Activated naive CD8-positive, alpha-beta T cell treated with anti-CD3 and anti-CD28 coated beads, Interleukin-2, amount 10 ng/mL, durations not matched to agents 7 days and 5 days (primary cell): Measurements from ENCODE around the gene SETD4. TPM values are rescaled to one million over a fixed set of nuclear protein-coding genes. Genes with fewer than 3 reads are reported as not detected.
A peak's percentile ranks its signal among the peaks of the same experiment; 100 is the strongest.

Experiments used
- ATAC-seq: fragments of 150-1000 bp; cut with Tn5 transposase; one replicate; pipeline ENCODE4 v1.10.0; 2021; ENCODE audit warnings: low read depth, moderate library complexity
- POLR2A ChIA-PET: fragments of 350-600 bp; sonication (Branson Sonifier 250); formaldehyde crosslinking; loops from one replicate; lab custom pipeline; 2021; ENCODE audit warnings: antibody characterized with exemption; lab: Charles Lee
- DNase-seq: peaks from one replicate; pipeline ENCODE4 v3.0.0; 2021
- H3K27ac Mint-ChIP-seq: one replicate; pipeline ENCODE4 v1.8.0; 2022; ENCODE audit warnings: mild to moderate bottlenecking, mixed read lengths
- H3K27me3 Mint-ChIP-seq: one replicate; pipeline ENCODE4 v1.8.0; 2022; ENCODE audit warnings: mild to moderate bottlenecking, moderate library complexity, mixed read lengths
- H3K36me3 Mint-ChIP-seq: one replicate; pipeline ENCODE4 v1.8.0; 2021; ENCODE audit warnings: mild to moderate bottlenecking, mixed read lengths
- H3K4me1 Mint-ChIP-seq: one replicate; pipeline ENCODE4 v1.8.0; 2021; ENCODE audit warnings: mixed read lengths
- H3K4me3 Mint-ChIP-seq: one replicate; pipeline ENCODE4 v1.8.0; 2022; ENCODE audit warnings: mild to moderate bottlenecking, moderate library complexity, mixed read lengths
- H3K9me3 Mint-ChIP-seq: one replicate; pipeline ENCODE4 v1.8.0; 2021; ENCODE audit warnings: mixed read lengths
- total RNA-seq, 2 experiments: library from RNA; stranded (reverse); gene quantifications; one replicate each; pipeline ENCODE4 v1.2.3, GENCODE V29; 2021

The SETD4 gene
- total RNA-seq, 2 experiments from 2014 or later = 20.5 to 29.7 TPM

DNA sequence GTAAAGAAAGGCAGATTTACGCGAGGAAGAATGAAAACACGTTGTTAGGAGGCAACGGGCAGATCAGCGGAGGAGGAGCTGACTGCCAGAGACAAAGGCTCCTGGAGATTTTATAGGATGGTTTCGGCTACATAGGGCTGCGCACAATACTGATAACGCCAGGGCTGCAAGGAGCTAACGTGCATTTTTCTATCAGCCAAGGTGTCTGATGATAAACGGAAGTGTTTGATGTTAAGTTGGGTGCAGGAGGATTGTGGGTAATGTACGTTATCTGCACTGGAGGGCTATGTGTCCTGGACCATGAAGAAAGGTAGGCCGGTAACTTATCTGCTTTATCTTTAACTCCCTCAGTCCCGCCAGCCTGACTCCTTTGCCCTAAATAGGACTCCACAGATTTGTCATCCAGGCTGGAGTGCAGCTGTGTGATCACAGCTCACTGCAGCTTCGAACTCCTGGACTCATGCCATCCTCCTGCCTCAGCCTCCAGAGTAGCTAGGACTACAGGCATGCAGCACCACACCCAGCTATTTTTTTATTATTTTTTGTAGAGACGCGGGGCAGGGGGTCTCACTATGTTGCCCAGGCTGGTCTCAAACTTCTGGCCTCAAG, 29.6 kb downstream of the SETD4 start:
- no peak overlapping the region for H3K4me3 Mint-ChIP-seq
- no peaks in the 10 kb centered on the region for H3K27me3 Mint-ChIP-seq
- peaks cover 3% of the 10 kb centered on the region for H3K36me3 Mint-ChIP-seq
- no peak overlapping the region for H3K27ac Mint-ChIP-seq
- no peak for DNase-seq
- peaks cover 5% of the 10 kb centered on the region for H3K4me1 Mint-ChIP-seq
- ATAC-seq = no peak
- H3K9me3 Mint-ChIP-seq = no peaks in the 10 kb centered on the region
- POLR2A ChIA-PET = interaction anchor here (0.7 kb wide), 1 partner anchor 59 kb away, joined by 3 read pairs; no protein-coding TSS in a partner anchor

DNA sequence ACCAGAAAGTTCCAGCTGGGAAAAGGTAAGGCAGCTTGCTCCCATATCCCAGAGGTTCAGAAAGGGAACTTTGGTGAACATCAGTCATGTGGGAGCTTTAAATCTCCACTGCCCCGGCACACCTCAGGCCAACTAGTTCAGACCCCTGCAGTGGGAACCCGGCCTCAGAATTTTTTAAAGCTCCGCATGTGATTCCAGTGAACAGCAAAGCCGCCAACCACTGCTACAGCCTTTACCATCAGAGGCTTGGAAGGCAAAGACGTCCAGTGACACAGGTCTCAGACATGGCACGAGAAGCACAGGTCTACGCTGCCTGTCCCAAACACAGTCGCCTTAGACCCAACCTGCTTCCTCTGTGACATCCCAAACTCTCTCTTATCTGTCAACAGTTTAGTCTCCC, 31.0 kb downstream of the SETD4 start:
- Mint-ChIP-seq H3K36me3 (no peaks in the 10 kb centered on the region), H3K9me3 (no peaks in the 10 kb centered on the region), H3K27ac (no peak overlapping the region), H3K4me1 (peaks cover 5% of the 10 kb centered on the region), H3K27me3 (no peaks in the 10 kb centered on the region), H3K4me3 (no peak overlapping the region)
- DNase-seq (no peak), ATAC-seq (no peak)
- POLR2A ChIA-PET = interaction anchor here (0.6 kb wide), 1 partner anchor 208 kb away, joined by 3 read pairs; no protein-coding TSS in a partner anchor

GRCh38 chr21:36028127-36029069, 31.9 kb downstream of the SETD4 start:
- Mint-ChIP-seq H3K27me3 (no peaks in the 10 kb centered on the region), H3K36me3 (no peaks in the 10 kb centered on the region), H3K4me1 (peaks cover 5% of the 10 kb centered on the region), H3K9me3 (no peaks in the 10 kb centered on the region), H3K4me3 (no peak overlapping the region), H3K27ac (no peak overlapping the region)
- peak; percentile 85 for ATAC-seq
- POLR2A ChIA-PET = no interaction called here
- peak; percentile 68 for DNase-seq

DNA sequence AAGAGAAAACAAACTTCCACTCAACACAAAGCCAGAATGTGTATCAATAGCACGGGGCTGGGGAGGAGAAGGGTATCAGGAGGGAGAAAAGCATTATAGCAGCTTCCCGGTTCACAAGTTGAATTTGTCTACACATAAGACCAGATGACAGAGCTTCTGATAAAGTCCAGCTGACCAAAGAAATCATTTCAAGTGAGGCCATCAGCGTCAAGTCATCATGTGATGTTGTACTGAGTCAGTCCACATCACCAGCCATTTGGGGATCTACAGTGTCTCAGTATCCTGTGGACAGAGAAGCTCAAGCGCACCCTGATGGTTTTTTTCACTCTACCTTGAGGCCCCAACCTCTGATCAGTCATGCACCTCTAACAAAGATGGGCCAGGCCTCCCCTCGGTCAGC, 33.0 kb downstream of the SETD4 start:
- no peaks in the 10 kb centered on the region for H3K36me3 Mint-ChIP-seq
- POLR2A ChIA-PET = no interaction called here
- no peaks in the 10 kb centered on the region for H3K27me3 Mint-ChIP-seq
- H3K9me3 Mint-ChIP-seq = no peaks in the 10 kb centered on the region
- DNase-seq (no peak), ATAC-seq (no peak)
- H3K4me1 Mint-ChIP-seq = peaks cover 5% of the 10 kb centered on the region
- no peak overlapping the region for H3K27ac Mint-ChIP-seq
- no peak overlapping the region for H3K4me3 Mint-ChIP-seq

GRCh38 chr21:36024782-36025181, 35.5 kb downstream of the SETD4 start:
- Mint-ChIP-seq H3K4me1 (peaks cover 5% of the 10 kb centered on the region), H3K4me3 (no peak overlapping the region), H3K36me3 (no peaks in the 10 kb centered on the region), H3K27ac (no peak overlapping the region), H3K9me3 (no peaks in the 10 kb centered on the region), H3K27me3 (no peaks in the 10 kb centered on the region)
- POLR2A ChIA-PET = no interaction called here
- no peak for DNase-seq
- ATAC-seq = no peak

DNA sequence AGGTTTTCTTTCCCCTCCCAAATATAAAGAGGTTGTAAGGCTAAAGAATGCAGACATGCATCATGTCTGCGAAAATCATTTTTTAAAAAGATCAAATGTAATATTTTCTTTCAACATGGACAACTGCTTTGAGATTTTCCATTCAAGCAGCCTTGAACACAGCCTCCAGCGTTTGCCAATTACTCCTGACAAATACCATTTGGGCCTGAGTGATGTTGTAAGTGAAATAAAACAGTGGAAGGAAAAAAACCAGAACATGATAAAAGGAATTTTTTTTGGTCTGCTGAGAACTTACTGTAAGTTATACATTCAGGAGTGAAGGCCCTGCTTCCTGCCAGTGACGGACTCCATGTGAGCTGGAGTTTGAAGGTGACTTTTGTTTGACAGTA, 37.2 kb downstream of the SETD4 start:
- Mint-ChIP-seq H3K9me3 (no peaks in the 10 kb centered on the region), H3K27me3 (no peaks in the 10 kb centered on the region), H3K36me3 (no peaks in the 10 kb centered on the region), H3K4me3 (no peak overlapping the region), H3K4me1 (no peaks in the 10 kb centered on the region), H3K27ac (no peak overlapping the region)
- ATAC-seq (no peak), DNase-seq (no peak)
- POLR2A ChIA-PET = no interaction called here

DNA sequence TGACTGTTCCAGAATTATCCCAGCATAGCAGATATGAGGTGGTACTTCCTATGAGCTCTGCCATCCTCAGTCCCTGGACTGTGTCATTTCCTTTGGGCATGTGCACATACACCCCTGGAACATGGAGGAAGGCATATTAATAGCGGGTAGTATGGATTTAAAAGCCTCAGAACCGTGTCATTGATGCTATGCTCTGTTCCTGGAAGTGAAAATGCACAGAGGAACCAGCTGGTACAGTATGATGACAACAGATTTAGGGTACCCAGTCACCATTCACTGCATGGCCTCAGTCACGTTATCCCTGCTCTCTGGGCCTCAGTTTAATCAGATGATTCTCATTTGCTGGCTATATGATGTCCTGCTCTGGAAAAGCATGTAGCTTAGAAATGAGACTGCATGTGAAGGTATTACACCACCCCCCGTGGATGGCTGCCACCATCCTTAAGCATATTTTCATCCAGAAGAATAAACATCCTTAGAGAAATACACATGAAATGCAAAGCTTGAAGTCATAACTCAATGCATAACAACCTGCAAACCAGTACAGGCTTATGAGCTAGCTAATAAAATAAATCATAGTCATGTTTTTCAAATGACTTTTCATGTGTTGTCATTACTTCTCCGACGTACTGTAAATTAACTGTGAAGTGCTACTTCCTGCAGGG, 37.8 kb downstream of the SETD4 start:
- H3K9me3 Mint-ChIP-seq = no peaks in the 10 kb centered on the region
- no peak overlapping the region for H3K4me3 Mint-ChIP-seq
- no peaks in the 10 kb centered on the region for H3K36me3 Mint-ChIP-seq
- ATAC-seq = no peak
- no peaks in the 10 kb centered on the region for H3K27me3 Mint-ChIP-seq
- no peak for DNase-seq
- no peaks in the 10 kb centered on the region for H3K4me1 Mint-ChIP-seq
- POLR2A ChIA-PET = no interaction called here
- H3K27ac Mint-ChIP-seq = no peak overlapping the region

DNA sequence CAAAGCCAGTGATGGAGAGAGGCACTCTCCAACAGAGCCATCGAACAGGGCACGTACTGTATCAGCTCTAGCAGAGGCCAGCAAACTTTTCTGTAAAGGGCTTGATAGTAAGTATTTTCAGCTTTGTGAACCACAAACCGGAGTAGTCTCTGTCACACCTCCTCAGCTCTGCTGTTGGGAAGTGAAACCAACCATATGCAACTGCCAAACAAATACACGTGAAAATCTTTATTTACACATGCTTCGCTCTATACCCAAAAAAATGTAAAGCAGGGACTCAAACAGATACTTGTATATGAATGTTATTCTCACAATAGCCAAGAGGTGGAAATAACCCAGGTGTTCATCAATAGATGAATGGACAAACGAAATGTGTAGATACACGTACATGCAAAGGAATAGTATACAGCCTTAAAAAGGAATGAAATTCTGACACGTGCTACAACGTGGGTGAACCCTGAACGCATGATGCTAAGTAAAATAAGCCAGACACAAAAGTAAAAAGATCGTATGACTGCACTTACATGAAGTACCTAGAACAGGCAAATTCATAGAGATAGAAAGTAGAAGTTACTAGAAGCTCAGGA, 39.0 kb downstream of the SETD4 start:
- ATAC-seq (no peak), DNase-seq (no peak)
- H3K27ac Mint-ChIP-seq = no peak overlapping the region
- H3K9me3 Mint-ChIP-seq = no peaks in the 10 kb centered on the region
- POLR2A ChIA-PET = no interaction called here
- no peak overlapping the region for H3K4me3 Mint-ChIP-seq
- no peaks in the 10 kb centered on the region for H3K27me3 Mint-ChIP-seq
- H3K4me1 Mint-ChIP-seq = no peaks in the 10 kb centered on the region
- no peaks in the 10 kb centered on the region for H3K36me3 Mint-ChIP-seq

- Mint-ChIP-seq H3K9me3 (no peaks in the 10 kb centered on the region), H3K27me3 (peaks cover 8% of the 10 kb centered on the region), H3K4me1 (no peaks in the 10 kb centered on the region), H3K4me3 (no peak overlapping the region), H3K27ac (no peak overlapping the region), H3K36me3 (no peaks in the 10 kb centered on the region)
- ATAC-seq (no peak), DNase-seq (no peak)
- POLR2A ChIA-PET = no interaction called here
Measured at GRCh38 chr21:36015045-36015444, 45.3 kb downstream of the SETD4 start.

GRCh38 chr21:36010801-36011200, 49.5 kb downstream of the SETD4 start:
- POLR2A ChIA-PET = no interaction called here
- Mint-ChIP-seq H3K27me3 (peaks cover 16% of the 10 kb centered on the region), H3K27ac (no peak overlapping the region), H3K9me3 (no peaks in the 10 kb centered on the region), H3K4me1 (no peaks in the 10 kb centered on the region), H3K36me3 (no peaks in the 10 kb centered on the region), H3K4me3 (no peak overlapping the region)
- no peak for DNase-seq
- ATAC-seq = no peak

- Mint-ChIP-seq H3K27me3 (peaks cover 16% of the 10 kb centered on the region), H3K4me3 (no peak overlapping the region), H3K36me3 (no peaks in the 10 kb centered on the region), H3K27ac (no peak overlapping the region), H3K9me3 (no peaks in the 10 kb centered on the region), H3K4me1 (no peaks in the 10 kb centered on the region)
- POLR2A ChIA-PET = no interaction called here
- ATAC-seq (no peak), DNase-seq (no peak)
Measured at GRCh38 chr21:36008505-36008904, 51.8 kb downstream of the SETD4 start.

GRCh38 chr21:36005879-36006400, 54.4 kb downstream of the SETD4 start:
- no peaks in the 10 kb centered on the region for H3K4me1 Mint-ChIP-seq
- no peak overlapping the region for H3K4me3 Mint-ChIP-seq
- no peaks in the 10 kb centered on the region for H3K9me3 Mint-ChIP-seq
- H3K36me3 Mint-ChIP-seq = no peaks in the 10 kb centered on the region
- ATAC-seq (no peak), DNase-seq (no peak)
- peaks cover 10% of the 10 kb centered on the region for H3K27me3 Mint-ChIP-seq
- no peak overlapping the region for H3K27ac Mint-ChIP-seq
- POLR2A ChIA-PET = no interaction called here

- no peak overlapping the region for H3K27ac Mint-ChIP-seq
- no peak for ATAC-seq
Measured at GRCh38 chr21:36005018-36005417, 55.3 kb downstream of the SETD4 start.

More at GRCh38 chr21:36005018-36005417, 55.3 kb downstream of the SETD4 start:
- Mint-ChIP-seq H3K4me1 (no peaks in the 10 kb centered on the region), H3K27me3 (peaks cover 12% of the 10 kb centered on the region), H3K4me3 (no peak overlapping the region), H3K36me3 (no peaks in the 10 kb centered on the region), H3K9me3 (no peaks in the 10 kb centered on the region)
- DNase-seq = no peak
- POLR2A ChIA-PET = no interaction called here
